Colon (tissue), 2 donors: ENCODE data around the gene TSPAN4.

Experiments
- FAIRE-seq: peaks from 2 replicates; lab custom pipeline; 2012; peaks lifted over from hg19 to GRCh38; lab: Jason Lieb, UNC
- donor health status: control.
- donor health status: control.

TSPAN4 gene

GRCh38 chr11:850775-851763 lies 8.4 kb downstream of the TSPAN4 start:
- FAIRE-seq: no peak

- FAIRE-seq: no peak
Measured at GRCh38 chr11:852762-853161, 10.1 kb downstream of the TSPAN4 start.

- FAIRE-seq: no peak
Measured at GRCh38 chr11:853682-854448, 11.2 kb downstream of the TSPAN4 start.

- FAIRE-seq: no peak
Measured at GRCh38 chr11:854601-855329, 12.1 kb downstream of the TSPAN4 start.

GRCh38 chr11:855330-855674 lies 12.7 kb downstream of the TSPAN4 start:
- FAIRE-seq: no peak

GRCh38 chr11:855796-856195 lies 13.1 kb downstream of the TSPAN4 start:
- FAIRE-seq: no peak

GRCh38 chr11:856397-856796 lies 13.7 kb downstream of the TSPAN4 start:
- no peak for FAIRE-seq

GRCh38 chr11:858053-858761 lies 15.6 kb downstream of the TSPAN4 start:
- FAIRE-seq: no peak

- no peak for FAIRE-seq
Measured at GRCh38 chr11:858762-859339, 16.2 kb downstream of the TSPAN4 start.

- no peak for FAIRE-seq
Measured at GRCh38 chr11:859394-860131, 16.9 kb downstream of the TSPAN4 start.

- FAIRE-seq: no peak
Measured at GRCh38 chr11:860234-861104, 17.8 kb downstream of the TSPAN4 start.

GRCh38 chr11:861105-861479 lies 18.4 kb downstream of the TSPAN4 start:
- no peak for FAIRE-seq

GRCh38 chr11:862081-862661 lies 19.5 kb downstream of the TSPAN4 start:
- FAIRE-seq: no peak

- FAIRE-seq: no peak
Measured at GRCh38 chr11:862696-863022, 20.0 kb downstream of the TSPAN4 start.

GRCh38 chr11:863023-863909 lies 20.6 kb downstream of the TSPAN4 start:
- FAIRE-seq: no peak

GRCh38 chr11:863910-864827 lies 21.5 kb downstream of the TSPAN4 start:
- FAIRE-seq: no peak

GRCh38 chr11:864898-865297 lies 22.2 kb downstream of the TSPAN4 start:
- no peak for FAIRE-seq
